DOHH2 (cell line): ENCODE results near the gene C9orf85.

ENCODE experiments used
- H3F3A ChIP-seq: fragments of 200-600 bp; sonication (generic), shearing (Covaris generic); 2 replicates; pipeline ENCODE4 v1.6.0; 2016; ENCODE audit warnings: antibody characterized with exemption, mild to moderate bottlenecking; ENCODE audit not compliant: control insufficient read depth, insufficient read depth
- H3K27ac ChIP-seq: fragments of 200-600 bp; sonication (generic); 2 replicates; pipeline ENCODE4 v1.5.1; 2014; ENCODE audit warnings: low read depth, mild to moderate bottlenecking, low read length, moderate library complexity
- H3K27me3 ChIP-seq: fragments of 200-600 bp; sonication (generic); 2 replicates; pipeline ENCODE4 v1.6.1; 2014; ENCODE audit warnings: mild to moderate bottlenecking, low read length, mixed read lengths; ENCODE audit not compliant: control insufficient read depth
- H3K36me3 ChIP-seq: fragments of 200-600 bp; sonication (generic); 2 replicates; pipeline ENCODE4 v1.6.1; 2014; ENCODE audit warnings: mild to moderate bottlenecking, low read length, moderate library complexity, mixed read lengths; ENCODE audit not compliant: control insufficient read depth
- H3K4me1 ChIP-seq: fragments of 200-600 bp; sonication (generic); 2 replicates; pipeline ENCODE4 v1.6.1; 2014; ENCODE audit warnings: mild to moderate bottlenecking, low read length, mixed read lengths; ENCODE audit not compliant: control insufficient read depth
- H3K4me2 ChIP-seq: fragments of 200-600 bp; sonication (generic); 2 replicates; pipeline ENCODE4 v1.6.0; 2014; ENCODE audit warnings: mild to moderate bottlenecking, low read length, moderate library complexity
- H3K4me3 ChIP-seq: fragments of 200-600 bp; sonication (generic); 2 replicates; pipeline ENCODE4 v1.5.1; 2014; ENCODE audit warnings: mild to moderate bottlenecking, low read length, mixed read lengths
- H3K79me2 ChIP-seq: fragments of 200-600 bp; sonication (generic); 2 replicates; pipeline ENCODE4 v1.6.1; 2014; ENCODE audit warnings: mild to moderate bottlenecking, low read length, mixed read lengths; ENCODE audit not compliant: control insufficient read depth
- H3K9me2 ChIP-seq: fragments of 200-600 bp; sonication (generic); replicated peaks from 2 replicates; pipeline ENCODE4 v1.6.1; 2014; ENCODE audit warnings: mild to moderate bottlenecking, low read length, mixed read lengths; ENCODE audit not compliant: control insufficient read depth
- H3K9me3 ChIP-seq: fragments of 200-600 bp; sonication (generic); 2 replicates; pipeline ENCODE4 v1.6.1; 2014; ENCODE audit warnings: antibody characterized with exemption, low read length, mixed read lengths; ENCODE audit not compliant: control insufficient read depth, insufficient read depth
- H4K20me1 ChIP-seq: fragments of 200-600 bp; sonication (generic); 2 replicates; pipeline ENCODE4 v1.6.0; 2014; ENCODE audit warnings: low read depth, mild to moderate bottlenecking, antibody characterized with exemption, low read length, moderate library complexity; ENCODE audit not compliant: control insufficient read depth, insufficient read depth
- CTCF ChIP-seq: fragments of 200-600 bp; sonication (generic); IDR thresholded peaks from one replicate; pipeline ENCODE4 v1.5.1; 2014; ENCODE audit warnings: antibody characterized with exemption, mild to moderate bottlenecking, low read depth, low read length; ENCODE audit not compliant: poor library complexity, severe bottlenecking
- EZH2phosphoT487 ChIP-seq: fragments of 200-600 bp; sonication (generic); IDR thresholded peaks from 2 replicates; pipeline ENCODE4 v1.6.1; 2017; ENCODE audit warnings: borderline replicate concordance, mild to moderate bottlenecking, antibody characterized with exemption, low read length, moderate library complexity, mixed read lengths

Gene C9orf85

DNA sequence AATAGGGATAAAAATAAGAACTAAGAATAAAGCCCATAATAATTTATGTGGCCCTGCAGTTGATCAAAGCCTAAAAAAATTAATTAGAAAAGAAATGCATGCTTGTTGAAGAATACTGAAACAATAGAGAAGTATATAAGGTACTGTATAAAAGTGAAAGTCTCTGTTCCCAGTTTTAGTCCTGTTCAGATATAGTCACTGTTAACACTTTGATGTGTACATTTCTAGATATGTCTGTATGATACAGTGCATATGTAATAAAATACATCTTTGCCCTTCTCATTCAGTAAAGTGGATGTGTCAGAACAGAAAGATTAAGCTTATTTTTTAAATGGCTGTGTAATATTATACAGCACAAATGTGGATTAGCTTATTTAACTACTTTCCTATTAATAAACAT lies 4.1 kb downstream of the C9orf85 start:
- Histone ChIP-seq H3K4me3 (no peak overlapping the region), H3F3A (peaks cover 4% of the 10 kb centered on the region; the same call in 1 of the 2 replicates), H3K27me3 (no peaks in the 10 kb centered on the region), H3K79me2 (peaks cover 92% of the 10 kb centered on the region), H3K9me3 (no peaks in the 10 kb centered on the region), H3K27ac (no peak overlapping the region), H3K9me2 (no peaks in the 10 kb centered on the region), H3K4me1 (peaks cover 36% of the 10 kb centered on the region), H3K36me3 (peaks cover 8% of the 10 kb centered on the region), H4K20me1 (peaks cover 14% of the 10 kb centered on the region; the same call in 1 of the 2 replicates), H3K4me2 (no peak overlapping the region)
- no peak for TF ChIP-seq EZH2phosphoT487
- TF ChIP-seq CTCF: no peak

DNA sequence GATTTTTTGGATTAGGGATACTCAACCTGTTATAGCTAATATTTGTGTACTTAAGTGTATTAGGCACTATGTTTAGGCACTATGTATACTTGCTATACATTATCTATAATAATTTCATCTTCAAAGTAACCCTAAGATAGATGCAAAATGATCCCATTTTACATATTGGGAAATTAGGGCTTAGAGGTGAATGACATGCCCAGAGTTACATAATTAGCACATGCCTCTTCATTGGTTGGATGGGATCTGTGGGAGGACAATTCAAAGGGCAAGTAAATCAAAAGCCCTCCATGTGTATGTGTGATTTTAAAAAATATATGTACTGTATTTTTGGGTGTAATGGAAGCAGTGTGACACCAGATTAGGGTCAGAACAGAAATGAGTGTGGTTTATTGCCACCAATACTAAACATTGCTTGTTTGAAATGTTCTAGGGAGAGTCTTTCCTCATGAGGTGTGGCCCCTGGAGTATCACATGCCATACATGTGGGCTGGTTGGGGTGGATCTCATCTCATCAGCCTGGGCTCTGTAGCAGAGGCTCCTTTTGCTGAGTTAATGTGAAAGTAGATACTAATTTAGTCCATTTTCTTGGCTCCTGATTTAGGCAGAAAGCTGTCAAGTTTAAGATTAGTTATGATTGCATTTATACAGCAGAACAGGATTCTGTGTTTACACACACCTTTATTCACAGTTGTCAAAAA lies 5.5 kb downstream of the C9orf85 start:
- H3K36me3 ChIP-seq: peaks cover 6% of the 10 kb centered on the region
- no peak for TF ChIP-seq CTCF
- TF ChIP-seq EZH2phosphoT487: no peak
- H3K4me3 ChIP-seq: no peak overlapping the region
- H3K27ac ChIP-seq: no peak overlapping the region
- H3K4me1 ChIP-seq: peaks cover 46% of the 10 kb centered on the region
- no peaks in the 10 kb centered on the region for H3K9me2 ChIP-seq
- no peaks in the 10 kb centered on the region for H3K27me3 ChIP-seq
- H3F3A ChIP-seq: no peaks in the 10 kb centered on the region; the same call in 1 of the 2 replicates
- peaks cover 12% of the 10 kb centered on the region; the same call in 1 of the 2 replicates for H4K20me1 ChIP-seq
- no peak overlapping the region for H3K4me2 ChIP-seq
- no peaks in the 10 kb centered on the region for H3K9me3 ChIP-seq
- H3K79me2 ChIP-seq: peaks cover 94% of the 10 kb centered on the region

DNA sequence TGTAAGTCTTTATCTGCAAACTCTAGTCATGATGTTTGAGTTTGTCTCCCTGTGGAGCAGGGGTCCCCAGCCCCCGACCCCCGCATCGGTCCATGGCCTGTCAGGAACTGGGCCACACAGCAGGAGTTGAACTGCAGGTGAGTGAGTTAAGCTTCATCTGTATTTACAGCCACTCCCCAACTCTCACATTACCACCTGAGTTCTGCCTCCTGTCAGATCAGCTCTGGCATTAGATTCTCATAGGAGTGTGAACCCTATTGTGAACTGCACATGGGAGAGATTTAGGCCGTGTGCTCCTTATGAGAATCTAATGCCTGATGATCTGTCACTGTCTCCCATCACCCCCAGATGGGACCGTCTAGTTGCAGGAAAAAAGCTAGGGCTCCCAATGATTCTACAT lies 7.0 kb downstream of the C9orf85 start:
- Histone ChIP-seq H3K4me3 (no peak overlapping the region), H3K36me3 (peaks cover 9% of the 10 kb centered on the region), H3K79me2 (peaks cover 94% of the 10 kb centered on the region), H3K27ac (no peak overlapping the region), H3F3A (no peaks in the 10 kb centered on the region), H3K4me2 (no peak overlapping the region), H3K4me1 (peaks cover 32% of the 10 kb centered on the region), H3K9me2 (no peaks in the 10 kb centered on the region), H4K20me1 (peaks cover 2% of the 10 kb centered on the region; the same call in 1 of the 2 replicates), H3K9me3 (no peaks in the 10 kb centered on the region), H3K27me3 (no peaks in the 10 kb centered on the region)
- TF ChIP-seq CTCF (no peak), EZH2phosphoT487 (no peak)
